NCI-H748 (cell line): ENCODE results near the gene GSTA2.
"Not testable (repeated sequence)": the region's sequence is repeated elsewhere in the genome, so short reads cannot be mapped to it uniquely, and the experiment has no call there.

Experiments
- DNase-seq: peaks from one replicate; lab custom pipeline; 2025; ENCODE audit not compliant: unreplicated experiment; lab: John Stamatoyannopoulos, UW

The GSTA2 gene

DNA sequence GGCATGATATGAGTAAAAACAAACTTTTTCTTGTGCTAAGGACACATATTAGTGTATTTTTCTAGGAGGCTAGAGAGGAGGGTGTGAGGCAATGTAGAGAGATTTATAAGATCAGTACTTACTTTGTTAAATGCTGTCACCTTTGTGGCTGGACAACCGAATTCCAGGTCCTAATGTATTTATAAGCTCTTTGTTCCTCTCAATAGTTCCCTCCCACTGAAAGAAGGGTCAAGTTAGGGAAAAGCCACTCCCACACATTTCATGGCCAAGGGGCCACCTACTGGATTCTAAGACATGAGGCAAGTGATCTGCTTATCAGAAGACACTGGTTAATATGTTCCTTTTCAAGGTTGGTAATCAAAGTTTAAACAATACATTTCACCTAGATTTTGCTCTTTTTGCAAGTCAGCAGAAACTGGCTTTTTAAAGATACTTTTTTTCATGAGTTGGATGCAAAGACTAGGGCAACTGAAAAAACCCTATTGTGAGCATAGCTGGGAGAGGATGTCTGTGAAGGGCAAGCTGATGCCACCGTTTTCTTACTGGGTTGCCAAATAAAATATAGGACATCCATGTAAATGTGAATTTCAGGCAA is at the start of gene GSTA2:
TSS of gene GSTA2 (minus strand) at position 154 of the 595 bp plus-strand sequence. CDS start 5,528 bp downstream, outside the sequence.
- not testable (repeated sequence) for DNase-seq

DNA sequence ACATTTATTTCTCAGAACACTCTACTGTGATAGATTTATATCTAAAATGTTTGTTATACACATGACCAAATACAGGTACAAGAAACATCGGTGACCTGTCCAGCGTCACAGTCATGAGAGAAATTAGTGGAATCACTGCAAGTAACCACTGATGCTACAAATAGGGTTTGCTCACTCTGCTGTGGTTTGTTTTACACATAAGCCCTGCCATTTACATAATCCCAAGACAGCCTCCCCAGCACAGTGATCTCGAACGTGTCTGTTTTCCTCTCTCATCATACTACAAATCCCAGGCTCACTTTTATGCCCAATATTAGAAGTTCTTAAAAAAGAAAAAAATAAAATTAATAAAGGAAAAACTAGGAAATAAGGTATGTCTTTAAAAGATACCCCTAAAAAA is 46.5 kb upstream of the GSTA2 start:
- not testable (repeated sequence) for DNase-seq

DNA sequence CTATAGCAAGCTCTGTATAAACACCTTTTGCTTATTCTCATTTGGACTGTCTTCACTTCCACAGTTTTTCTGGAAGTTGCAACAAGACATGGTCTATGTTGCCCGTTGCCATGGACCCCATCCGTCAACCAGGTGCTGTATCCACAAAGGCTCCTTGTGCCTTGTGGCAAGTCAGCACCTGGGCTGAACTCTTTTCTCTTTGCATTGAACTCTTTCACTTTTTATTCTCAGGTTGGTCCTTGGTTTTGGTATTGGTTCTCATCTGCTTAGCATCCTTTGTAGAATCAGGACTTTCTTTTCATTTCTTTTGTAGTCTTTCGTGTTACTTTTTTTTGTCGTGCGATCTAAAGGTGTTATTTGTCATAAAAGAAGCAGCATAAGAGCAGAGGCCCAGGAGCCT is 45.4 kb upstream of the GSTA2 start:
- DNase-seq: no peak

DNA sequence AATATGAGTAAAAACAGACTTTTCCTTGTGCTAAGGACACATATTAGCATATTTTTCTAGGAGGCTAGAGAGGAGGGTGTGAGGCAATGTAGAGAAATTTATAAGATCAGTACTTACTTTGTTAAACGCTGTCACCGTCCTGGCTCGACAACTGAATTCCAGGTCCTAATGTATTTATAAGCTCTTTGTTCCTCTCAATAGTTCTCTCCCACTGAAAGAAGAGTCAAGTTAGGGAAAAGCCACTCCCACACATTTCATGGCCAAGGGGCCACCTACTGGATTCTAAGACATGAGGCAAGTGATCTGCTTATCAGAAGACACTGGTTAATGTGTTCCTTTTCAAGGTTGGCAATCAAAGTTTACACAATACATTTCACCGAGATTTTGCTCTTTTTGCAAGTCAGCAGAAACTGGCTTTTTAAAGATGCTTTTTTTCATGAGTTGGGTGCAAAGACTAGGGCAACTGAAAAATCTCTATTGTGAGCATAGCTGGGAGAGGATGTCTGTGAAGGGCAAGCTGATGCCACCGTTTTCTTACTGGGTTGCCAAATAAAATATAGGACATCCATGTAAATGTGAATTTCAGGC is 40.5 kb upstream of the GSTA2 start, which contains the start of gene GSTA1:
TSS of gene GSTA1 (minus strand) at position 149 of the 588 bp plus-strand sequence. CDS start 4,549 bp downstream, outside the sequence.
- not testable (repeated sequence) for DNase-seq

DNA sequence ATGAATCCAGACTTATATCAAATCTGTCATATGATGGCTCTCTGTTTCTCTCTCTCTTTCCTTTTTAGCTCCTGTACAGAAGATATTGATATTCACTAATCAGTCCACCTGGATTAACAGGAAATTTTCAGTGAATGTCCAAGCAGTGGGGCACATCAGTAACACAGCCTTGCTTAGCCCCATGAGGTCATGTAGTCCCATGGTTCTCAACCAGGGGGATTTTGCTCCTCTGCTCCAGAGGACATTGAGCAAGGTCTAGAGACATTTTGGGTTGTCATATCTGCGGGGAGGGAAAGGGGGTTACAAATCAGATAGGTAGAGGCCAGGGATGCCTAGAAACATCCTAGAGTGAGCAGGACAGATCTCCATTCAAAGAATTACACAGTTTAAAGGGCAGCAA is 39.5 kb upstream of the GSTA2 start:
- no peak for DNase-seq

DNA sequence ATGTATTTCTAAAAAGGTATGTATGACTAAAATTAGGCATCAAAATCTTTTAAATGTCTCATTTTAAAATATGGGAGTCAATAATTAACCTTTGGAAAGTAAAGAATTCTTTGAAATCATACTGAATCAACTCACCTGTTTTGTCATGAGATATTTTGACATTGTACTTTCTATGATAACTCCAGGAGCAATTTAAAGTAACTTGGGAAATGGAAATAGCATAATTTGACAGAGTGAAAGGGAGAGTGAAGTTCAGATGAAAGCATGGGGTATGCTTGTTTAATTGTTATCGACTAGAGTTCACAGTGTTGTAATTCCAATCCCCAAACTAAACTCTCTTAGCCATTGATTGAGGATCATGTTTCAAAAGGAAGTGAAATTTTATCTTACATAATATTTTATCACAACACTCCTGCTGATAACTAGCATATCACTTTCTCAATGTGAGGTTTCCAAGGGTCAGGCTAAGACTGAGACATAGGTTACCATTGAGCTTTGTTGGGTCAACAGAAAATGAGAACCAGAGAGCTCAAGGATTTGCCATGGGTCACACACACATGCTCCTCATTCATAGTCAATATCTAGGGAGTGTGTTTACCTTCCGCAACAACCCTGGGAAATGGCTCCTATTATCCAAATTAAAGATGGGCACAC is 38.0 kb upstream of the GSTA2 start:
- peak; percentile 49 for DNase-seq

DNA sequence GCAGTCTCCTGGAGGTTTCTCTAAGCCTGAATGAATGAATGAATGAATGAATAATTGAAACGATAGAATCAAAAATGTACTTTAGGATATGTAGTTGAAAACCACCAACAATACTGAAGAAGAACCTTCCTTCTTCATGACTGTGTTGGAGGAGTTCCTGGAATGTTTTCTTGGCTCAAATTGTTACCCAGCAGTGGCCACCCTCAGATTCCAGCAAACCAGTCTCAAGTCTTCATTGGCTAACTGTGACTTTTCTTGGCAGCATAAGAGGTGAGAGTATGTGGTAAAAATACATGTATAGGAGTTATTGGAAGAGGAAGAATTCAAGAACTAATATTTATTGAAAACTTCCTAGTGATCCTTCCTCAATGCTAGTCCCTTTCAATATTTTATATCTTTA is 36.0 kb upstream of the GSTA2 start:
- not testable (repeated sequence) for DNase-seq

DNA sequence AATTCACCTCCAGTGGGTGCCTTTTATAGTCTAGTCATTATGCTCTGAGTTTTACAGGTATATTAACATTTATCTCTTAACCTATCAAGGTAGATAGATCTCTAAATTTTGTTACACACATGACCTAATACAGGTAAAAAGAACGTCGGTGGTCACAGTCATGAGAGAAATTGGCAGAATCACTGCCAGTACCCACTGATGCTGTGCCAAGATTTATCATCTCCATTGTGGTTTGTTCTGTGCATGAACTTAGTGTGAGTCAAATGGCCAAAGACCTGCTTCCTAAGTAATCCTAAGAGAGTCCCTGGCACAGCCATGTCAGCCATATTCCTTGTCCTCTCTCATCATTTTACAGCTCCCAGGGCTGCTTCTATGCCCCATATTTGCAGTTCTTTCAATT is 31.1 kb upstream of the GSTA2 start:
- DNase-seq: not testable (repeated sequence)

DNA sequence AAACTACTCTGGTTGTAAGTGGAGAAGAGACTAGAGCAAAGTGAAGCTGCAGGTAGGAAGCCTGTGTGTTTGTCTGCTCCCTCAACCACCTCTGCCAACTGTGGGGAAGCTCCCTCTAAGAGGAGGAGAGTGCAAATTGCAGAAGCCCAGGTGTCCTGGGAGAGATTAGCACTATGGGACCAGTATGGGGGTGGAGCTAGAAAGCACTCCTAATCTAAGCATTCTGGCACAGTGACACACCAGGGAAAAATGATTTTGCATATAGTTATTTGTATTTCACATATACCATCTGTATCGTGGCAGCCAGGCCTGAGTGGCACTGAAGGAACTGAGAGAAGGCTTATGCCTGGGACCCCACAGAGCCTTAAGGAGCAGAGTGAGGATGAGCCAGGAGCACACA is 27.6 kb upstream of the GSTA2 start:
- DNase-seq: no peak

DNA sequence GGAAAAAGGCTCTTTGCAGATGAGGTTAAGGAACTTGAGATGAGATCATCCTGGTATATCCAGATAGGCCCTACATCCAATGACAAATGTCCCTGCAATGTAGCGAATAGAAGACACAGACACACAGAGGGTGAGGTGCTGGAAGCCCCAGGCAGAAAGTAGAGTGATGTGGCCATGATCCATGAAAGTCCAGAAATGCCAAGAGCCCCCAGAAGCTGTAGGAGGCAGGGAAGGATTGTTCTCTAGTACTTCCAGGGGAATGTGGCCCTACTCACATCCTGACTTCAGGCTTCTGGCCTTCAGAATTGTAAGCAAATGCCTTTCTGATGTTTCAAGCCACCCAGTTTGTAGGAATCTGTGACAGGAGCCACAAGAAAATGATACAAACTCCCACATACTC is 26.4 kb upstream of the GSTA2 start:
- DNase-seq: not testable (repeated sequence)

DNA sequence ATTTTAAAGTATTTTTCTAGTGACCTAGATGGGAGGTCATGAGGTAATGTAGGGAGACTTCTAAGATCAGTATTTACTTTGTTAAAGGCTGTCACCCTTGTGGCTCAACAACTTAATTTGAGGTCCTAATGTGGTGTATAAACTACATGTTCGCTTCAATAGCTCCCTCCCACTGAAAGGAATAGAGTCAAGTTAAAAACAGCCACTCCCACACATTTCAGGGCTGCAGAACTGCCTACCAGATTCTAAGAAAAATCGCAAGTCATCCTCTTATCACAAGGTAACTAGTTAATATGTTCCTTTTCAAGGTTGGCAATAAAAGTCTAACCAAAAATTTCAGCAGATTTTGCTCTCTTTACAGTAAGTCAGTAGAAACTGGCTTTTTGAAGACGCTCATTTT is 25.2 kb upstream of the GSTA2 start:
- DNase-seq: no peak

DNA sequence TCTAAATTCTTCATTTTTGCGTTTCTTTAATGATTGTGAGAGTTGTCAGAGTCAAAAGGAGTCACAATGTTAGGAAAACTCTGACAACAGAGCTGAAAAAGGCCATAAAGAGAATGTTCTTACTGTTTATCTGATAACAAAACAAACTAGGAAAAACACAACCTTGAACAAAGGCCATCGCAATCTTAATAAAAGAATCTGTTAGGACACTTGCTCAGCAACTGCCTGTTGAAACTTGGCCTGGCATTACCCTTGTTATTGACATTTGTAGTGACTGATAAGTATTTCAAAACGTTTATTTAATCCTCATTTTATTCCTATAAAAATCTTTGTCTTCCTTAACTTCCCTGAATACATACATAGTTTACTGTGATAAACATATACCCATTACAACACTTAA is 24.6 kb upstream of the GSTA2 start:
- no peak for DNase-seq

DNA sequence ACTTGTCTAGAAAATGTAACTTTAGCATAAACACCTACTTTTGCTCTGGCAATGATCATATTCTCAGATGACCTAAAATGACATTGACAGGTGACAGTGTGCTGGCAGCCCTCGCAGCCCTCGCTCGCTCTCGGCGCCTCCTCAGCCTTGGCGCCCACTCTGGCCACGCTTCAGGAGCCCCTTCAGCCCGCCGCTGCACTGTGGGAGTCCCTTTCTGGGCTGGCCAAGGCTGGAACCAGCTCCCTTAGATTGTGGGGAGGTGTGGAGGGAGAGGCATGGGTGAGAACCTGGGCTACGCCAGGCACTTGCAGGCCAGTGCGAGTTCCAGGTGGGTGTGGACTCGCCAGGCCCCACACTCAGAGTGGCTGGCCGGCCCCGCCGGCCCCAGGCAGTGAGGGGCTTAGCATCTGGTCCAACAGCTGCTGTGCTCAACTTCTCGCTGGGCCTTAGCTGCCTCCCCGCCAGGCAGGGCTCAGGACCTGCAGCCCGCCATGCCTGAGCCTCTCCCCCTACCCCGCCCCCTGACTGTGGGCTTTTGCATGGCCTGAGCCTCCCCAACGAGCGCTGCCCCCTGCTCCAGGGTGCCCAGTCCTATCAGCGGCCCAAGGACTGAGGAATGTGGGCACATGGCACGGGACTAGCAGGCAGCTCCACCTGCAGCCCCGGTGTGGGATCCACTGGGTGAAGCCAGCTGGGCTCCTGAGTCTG is 23.1 kb upstream of the GSTA2 start:
- DNase-seq: no peak

DNA sequence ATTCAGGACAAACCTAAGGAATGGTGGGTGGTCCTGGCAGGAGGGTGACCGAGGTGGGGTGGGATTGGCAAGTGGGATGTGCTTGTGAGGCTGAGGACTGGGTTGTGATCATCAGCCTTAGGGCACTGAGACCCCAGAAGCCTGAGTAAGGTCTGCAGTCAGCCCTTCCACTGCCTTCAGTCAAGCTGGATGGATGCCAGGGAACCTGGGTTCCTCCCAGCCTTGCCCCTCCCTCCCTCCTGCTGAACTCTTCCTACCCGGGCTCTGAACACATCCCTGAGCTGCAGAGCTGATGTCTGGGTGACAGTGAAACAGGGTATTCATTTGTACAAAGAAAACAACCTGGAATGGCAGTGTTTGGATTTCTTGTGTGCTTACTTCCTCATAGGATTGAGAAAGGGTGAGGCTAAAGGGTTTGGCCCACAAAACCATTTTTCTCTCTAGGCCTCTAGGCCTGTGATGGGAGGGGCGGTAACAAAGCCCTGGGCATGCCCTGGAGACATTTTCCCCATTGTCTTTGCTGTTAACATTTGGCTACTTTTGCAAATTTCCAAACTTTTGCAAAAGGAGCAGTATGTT is 19.5 kb upstream of the GSTA2 start:
- peak; percentile 33 for DNase-seq

DNA sequence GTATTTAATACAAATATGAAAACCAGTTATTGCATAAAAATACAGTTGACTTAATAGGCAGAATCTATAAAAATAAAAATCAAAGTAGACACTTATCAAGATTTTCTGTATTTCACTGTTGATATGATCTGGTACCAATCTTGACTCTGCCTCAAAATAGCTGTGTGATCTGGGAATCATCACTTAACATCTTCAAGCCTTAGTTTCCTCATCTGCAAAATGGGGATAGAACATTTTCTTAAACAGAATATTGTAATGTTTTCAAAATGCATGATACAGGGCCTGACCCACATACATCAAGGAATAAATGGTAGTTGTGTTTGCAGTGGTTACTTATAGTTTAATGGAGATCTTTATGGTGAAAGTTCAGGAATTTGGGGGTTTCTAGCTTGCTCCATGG is 18.9 kb upstream of the GSTA2 start:
- not testable (repeated sequence) for DNase-seq

DNA sequence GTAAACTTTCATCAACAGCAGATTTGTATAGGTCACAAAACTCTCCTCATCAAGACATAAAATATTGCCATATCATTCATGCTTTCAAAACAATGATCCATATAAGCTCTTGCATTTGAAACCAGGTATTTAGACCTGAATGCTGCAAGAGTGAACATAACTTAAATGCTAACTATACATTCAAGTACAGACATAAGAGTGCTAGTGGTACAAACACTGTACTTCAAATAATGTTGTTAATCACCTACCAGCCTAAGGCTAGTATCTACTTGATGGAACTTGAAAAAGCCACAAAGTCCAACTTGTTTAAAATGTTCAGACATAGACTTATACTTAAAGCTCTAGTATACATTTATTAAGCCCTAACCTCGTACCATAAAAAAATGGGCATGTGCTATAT is 16.0 kb upstream of the GSTA2 start:
- no peak for DNase-seq

DNA sequence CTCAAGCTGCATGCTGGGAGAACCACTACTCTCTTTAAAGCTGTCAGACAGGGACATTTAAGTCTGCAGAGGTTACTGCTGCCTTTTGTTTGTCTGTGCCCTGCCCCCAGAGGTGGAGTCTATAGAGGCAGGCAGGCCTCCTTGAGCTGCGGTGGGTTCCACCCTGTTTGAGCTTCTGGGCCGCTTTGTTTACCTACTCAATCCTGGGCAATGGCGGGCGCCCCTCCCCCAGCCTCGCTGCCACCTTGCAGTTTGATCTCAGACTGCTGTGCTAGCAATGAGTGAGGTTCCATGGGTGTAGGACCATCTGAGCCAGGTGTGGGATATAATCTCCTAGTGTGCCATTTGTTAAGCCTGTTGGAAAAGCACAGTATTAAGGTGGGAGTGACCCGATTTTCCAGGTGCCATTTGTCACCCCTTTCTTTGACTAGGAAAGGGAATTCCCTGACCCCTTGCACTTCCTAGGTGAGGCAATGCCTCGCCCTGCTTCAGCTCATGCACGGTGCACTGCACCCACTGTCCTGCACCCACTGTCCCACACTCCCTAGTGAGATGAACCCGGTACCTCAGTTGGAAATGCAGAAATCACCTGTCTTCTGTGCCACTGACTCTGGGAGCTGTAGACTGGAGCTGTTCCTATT is 13.6 kb upstream of the GSTA2 start:
- DNase-seq: peak; percentile 49

DNA sequence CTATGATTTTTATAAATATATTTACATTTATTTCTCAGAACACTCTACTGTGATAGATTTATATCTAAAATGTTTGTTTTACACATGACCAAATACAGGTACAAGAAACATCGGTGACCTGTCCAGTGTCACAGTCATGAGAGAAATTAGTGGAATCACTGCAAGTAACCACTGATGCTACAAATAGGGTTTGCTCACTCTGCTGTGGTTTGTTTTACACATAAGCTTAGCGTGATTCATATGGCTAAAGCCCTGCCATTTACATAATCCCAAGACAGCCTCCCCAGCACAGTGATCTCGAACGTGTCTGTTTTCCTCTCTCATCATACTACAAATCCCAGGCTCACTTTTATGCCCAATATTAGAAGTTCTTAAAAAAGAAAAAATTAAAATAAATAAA is 6.1 kb upstream of the GSTA2 start:
- not testable (repeated sequence) for DNase-seq

DNA sequence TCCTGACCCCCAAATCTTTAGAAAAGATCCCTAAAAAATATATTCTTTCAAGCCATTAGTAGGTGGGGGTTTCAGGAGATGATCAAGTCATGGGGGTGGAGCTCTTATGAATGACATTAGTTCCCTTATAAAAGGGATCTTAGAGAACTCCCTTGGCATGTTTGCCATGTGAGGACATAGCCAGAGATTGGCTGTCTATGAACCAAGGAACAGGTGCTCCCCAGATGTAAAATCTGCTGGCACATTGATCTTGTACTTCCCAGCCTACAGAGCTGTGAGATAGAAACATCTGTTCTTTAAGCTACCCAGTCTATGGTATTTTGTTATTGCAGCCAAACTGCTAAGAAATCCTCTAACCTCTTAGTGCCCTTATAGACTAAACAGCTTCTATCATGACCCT is 4.4 kb upstream of the GSTA2 start:
- DNase-seq: not testable (repeated sequence)

DNA sequence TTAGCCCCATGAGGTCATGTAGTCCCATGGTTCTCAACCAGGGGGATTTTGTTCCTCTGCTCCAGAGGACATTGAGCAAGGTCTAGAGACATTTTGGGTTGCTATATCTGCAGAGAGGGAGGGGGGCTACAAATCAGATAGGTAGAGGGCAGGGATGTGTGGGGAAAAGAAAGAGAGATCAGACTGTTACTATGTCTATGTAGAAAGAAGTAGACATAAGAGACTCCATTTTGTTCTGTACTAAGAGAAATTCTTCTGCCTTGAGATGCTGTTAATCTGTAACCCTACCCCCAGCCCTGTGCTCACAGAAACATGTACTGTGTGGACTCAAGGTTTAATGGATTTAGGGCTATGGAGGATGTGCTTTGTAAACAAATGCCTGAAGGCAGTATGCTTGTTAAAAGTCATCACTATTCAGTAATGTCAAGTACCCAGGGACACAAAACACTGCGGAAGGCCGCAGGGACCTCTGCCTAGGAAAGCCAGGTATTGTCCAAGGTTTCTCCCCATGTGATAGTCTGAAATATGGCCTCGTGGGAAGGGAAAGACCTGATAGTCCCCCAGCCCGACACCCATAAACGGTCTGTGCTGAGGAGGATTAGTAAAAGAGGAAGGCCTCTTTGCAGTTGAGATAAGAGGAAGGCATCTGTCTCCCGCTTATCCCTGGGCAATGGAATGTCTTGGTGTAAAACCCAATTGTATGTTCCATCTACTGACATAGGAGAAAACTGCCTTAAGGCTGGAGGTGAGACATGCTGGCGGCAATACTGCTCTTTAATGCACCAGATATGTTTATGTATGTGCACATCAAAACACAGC is 1.4 kb downstream of the GSTA2 start:
- DNase-seq: peak; percentile 72
